HPDE6-E6E7 (cell line): ENCODE data around the gene LAMTOR1.
A peak's percentile ranks its signal among the peaks of the same experiment; 100 is the strongest.

Source experiments
- DNase-seq: peaks from one replicate; pipeline ENCODE4 v3.0.0; 2011; ENCODE audit warnings: missing footprints; ENCODE audit errors: extremely low spot score

The LAMTOR1 gene

GRCh38 chr11:72119198-72119597, 16.1 kb upstream of the LAMTOR1 start:
- no peak for DNase-seq

DNA sequence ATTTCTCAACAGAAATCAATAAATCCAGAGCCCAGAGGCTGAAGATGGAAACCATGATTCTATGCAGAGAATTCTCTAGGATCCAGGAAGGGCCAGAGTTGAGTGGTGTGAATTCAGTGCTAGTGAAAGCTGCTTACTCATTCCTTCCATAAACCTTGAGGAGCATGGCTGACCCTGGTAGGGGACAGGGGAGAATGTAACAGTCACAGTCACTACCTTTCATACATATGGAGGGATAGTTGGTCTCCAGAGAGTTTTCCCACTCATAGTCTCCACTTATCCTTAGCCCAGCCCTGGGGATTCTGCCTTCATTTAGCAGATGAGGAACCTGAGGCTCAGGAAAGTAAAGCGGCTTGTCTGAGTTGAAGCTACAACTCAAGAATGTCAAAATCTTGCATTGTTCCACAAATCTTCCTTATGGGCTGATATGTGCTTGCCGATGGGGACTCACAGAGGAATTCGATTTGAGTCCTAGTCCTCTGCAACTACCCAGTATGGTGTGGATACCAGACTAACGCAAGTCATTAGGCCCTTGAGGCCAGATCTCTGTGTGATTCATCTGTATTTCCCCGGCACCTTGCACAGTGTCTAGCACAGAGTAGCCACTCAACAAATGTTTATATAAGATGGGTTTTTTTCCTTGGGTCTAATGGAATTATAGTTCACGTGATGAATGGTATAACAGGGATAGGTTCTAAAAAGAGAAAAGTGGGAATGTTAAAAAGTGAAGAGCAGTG, 13.1 kb upstream of the LAMTOR1 start:
- DNase-seq = no peak

DNA sequence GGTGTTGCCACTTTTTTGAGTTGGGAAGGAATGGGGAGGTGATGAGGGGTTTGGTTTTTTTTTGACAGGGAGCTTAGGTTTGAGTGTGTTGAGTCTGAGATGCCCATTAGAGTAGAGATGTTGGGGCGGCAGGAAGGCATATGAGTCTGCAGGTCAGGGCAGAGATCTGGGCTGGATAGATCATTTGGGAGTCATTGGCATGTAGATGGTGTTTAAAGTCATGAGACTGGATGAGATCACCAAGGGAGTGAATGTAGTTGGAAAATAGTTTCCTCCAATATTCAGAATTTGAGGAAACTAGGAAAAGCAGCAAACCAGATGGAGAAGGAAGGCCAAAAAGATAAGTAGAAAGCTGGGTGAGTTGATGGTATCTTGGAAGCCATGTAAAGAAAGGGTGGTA, 11.5 kb upstream of the LAMTOR1 start:
- no peak for DNase-seq

GRCh38 chr11:72112978-72113808, 10.1 kb upstream of the LAMTOR1 start:
- DNase-seq = no peak

GRCh38 chr11:72112143-72112977, 9.3 kb upstream of the LAMTOR1 start, which contains the start of gene ANAPC15:
Gene ANAPC15, minus strand, starts transcription at chr11:72112695. Its CDS starts 1,419 bp downstream, at chr11:72111276.
- peak; percentile 90 for DNase-seq

DNA sequence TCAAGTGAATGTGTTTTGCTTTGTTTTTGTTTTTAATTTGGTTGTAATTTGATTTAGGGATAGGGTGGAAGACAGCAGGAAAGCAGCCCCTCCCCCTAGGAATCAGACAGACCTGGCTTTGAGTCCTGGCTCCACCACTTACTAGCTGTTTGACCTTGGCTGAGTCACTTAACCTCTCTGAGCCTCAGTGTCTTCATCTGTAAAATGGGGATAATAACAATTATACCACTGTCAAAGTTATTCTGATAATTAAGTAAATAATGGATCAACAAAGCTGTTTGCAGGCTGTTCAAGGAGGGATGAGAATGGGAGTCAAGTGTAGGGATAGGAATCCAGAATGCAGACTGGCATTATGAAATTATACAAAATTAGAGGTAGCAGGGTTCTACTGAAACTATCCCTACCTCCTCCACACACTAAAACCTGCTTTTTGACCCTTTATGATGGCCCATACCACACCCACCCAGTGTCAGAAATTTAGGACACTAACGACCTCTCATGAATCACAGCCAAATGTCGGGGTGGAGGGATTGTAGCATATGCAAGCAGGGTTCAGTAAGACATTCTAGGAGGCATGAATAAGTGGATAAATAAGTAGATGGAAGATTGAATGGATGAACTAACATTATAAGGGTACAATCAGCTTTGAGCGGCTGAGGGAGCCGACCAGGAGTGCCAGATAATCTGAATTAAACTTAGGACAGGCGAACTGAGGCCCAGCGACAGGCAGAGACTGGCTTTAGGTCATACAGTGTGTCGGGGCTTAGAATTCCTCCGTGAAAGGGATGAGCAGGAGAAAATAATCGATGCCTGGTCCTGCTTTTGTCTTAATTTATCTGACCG, 8.4 kb upstream of the LAMTOR1 start:
- DNase-seq = no peak

DNA sequence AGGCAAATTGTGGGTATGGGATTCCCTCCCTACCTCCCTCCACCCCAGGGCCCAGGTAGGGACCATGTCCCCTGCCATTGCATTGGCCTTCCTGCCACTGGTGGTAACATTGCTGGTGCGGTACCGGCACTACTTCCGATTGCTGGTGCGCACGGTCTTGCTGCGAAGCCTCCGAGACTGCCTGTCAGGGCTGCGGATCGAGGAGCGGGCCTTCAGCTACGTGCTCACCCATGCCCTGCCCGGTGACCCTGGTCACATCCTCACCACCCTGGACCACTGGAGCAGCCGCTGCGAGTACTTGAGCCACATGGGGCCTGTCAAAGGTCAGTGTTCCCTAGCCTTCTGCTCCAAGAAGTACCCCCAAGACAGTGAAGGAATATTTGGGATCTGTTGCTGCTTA, 2.8 kb upstream of the LAMTOR1 start, which contains the start of gene TOMT:
Gene TOMT (plus strand): TSS at position 37 of the 400 bp plus-strand sequence. CDS start 28 bp downstream, at position 65.
- no peak for DNase-seq

DNA sequence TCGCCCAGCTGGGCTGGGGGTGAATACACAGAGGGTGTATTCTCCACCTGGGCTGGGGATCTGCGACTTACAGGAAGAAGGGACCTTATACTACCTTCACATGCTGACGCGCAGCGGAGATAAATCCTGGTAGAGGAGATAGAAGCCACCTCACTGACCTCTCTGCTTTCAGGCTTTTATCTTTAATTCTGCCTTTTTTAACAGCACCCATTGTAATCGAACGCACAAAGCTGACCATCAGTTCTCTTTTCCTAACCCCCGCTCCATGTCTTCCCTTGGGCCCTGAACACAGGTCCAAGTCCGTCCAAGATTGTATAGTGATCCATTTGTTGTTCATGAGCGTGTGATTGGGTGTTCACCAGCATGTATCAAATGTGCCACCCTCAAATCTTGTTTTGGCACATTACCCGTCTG, 664 bp upstream of the LAMTOR1 start:
- DNase-seq = no peak

DNA sequence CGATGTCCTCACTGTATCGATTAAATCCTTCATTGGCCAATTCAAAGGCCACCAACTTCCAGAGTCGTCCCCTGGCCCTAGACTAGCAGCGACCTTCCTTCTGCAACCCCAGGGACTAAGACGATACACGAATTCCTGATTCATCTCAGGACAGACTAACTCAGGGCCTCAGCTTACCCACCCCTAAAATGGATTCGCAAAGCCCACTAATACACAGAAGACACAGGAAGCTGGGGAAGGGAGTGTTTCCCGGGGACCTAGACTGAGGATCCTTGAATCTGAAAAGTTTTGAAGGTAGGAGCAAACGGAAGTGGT, 509 bp downstream of the LAMTOR1 start:
- no peak for DNase-seq

DNA sequence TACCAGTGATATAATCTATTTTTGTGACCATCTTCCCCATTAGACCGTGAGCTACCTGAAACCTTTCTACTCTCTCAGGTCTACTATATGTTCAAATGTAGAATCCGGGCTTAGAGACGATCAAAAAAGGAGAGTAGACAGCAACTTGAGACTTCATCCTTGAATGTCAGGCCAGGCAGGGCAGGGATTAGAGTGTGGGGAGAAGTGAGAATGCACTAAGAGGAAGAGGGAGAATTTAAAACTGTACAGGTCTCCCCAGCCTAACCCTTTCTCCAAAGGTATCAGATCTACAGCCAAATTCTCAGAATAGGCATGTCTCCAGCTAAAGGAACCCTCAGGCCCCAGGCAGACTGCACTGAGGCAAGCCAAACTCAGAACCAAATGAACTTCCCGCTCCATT, 935 bp downstream of the LAMTOR1 start:
- no peak for DNase-seq

DNA sequence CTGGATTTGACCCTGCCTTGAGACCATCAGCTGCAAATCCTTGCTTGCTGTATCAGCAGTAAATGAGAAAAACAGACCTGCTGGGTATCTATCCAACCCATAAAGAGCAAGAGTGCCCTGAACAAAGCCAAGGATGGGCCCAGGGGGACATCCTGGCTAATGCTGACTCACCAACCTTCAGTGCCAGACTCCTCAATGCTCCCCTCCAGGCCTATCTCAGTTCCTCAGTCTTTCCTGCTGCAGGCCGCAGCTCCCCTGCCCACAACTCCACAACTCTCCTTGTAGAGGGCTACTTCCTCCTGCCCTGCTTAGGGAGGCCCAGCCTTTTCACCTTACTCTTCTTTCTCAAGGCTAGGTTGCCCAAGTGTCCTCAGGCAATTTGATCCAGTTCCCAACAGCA, 2.6 kb downstream of the LAMTOR1 start:
- DNase-seq = no peak

DNA sequence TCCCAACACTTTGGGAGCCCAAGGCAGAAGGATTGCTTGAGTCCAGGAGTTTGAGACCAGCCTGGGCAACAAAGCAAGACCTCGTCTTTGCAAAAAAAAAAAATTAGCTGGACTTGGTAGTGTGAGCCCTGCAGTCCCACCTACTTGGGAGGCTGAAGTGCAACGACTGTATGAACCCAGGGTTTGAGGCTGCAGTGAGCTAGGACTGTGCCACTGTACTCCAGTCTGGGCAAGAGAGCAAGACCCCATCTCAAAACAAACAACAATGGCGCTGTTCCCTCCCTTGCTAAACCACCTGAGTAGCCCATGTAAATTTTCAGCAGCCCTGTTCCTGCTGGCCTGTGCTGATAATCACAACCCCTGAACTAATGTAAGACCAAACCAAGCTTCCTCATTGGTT, 3.1 kb downstream of the LAMTOR1 start:
- DNase-seq = no peak

DNA sequence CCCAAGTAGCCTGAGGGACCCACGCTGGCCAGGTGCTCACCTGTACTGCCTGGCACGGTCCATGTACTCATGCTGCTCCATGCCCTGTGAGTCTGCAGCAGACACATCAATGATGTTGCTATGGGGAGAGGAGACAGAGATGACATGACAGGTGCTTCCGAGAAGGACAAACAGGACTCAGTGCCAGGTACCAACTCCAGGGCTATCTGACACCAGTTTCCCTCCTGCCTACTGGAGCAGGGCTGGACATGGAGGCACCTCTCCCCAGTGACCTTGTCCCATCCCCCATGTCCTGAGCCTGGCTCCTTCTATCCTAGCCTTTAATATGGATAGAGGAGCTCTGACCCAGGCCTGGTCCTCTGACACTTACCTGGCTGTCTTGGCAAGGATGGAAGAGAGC, 4.4 kb downstream of the LAMTOR1 start:
- no peak for DNase-seq

- DNase-seq = peak; percentile 78
Measured at GRCh38 chr11:72091292-72091691, 11.8 kb downstream of the LAMTOR1 start.

DNA sequence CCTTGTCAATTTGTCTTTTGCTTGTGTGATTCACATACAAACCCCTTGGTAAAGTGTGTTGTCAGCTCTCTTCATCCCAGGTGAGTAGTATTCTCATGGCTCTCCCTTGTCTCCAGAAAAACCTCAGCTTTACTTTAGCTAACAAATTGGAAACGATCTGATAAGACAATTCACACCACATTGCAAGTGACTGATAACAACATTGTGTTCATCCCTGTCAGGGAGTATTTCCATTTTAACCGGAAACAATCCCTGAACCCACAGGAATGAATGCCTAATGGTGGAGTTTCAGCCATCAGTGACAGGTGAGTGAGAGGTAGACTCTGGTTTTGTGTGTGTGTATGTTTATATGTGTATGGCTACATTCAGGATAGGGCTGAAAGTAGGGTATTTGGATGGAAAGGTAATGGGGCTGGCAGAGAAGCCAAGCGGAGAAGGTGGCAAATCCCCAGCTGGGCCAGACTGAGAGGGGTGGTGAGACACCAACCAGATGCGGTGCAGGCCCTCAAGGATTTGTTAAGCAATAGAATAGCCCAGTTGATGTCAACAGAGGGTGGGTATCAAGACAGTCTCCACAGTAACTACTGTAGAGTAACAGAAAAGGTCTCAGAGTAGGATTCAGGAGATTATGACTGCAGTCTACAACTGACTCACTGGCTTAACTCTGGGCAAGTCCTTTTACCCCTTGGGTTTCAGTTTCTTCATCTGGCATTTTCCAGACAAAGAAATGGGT, 14.9 kb downstream of the LAMTOR1 start:
- no peak for DNase-seq

DNA sequence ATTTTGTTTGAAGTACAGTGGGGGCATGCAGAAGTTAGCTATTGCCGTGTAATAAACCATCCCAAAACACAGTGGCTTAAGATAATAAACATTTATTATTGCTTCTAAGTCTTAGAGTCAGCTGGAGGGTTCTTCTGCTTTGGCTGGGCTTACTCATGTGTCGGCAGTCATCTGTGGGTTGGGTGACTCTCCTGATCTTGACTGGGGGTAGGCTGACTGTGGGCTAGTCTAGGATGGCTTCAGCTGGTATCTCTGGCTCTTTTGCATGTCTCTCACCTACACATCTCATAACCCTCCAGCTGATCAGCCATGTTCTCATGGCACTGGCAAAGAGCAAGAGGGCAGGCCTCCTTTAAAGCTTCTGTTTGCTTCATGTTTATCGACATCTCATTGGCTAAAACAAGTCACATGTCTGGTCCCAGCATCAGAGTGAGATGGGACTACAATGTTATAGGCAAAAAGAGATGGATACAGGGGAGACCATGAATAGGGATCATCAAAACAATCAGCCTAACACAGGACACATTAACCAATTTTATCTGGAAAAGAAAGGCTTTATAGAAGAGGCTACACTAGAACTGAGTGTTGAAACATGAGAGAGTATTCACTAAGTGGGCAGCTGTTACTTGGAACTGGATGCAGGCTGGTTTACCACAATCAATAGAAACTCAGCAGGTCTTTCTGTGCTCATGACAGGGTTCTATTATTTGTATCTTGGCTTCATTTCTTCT, 17.3 kb downstream of the LAMTOR1 start:
- no peak for DNase-seq

- DNase-seq = no peak
Measured at GRCh38 chr11:72084965-72085364, 18.1 kb downstream of the LAMTOR1 start.

DNA sequence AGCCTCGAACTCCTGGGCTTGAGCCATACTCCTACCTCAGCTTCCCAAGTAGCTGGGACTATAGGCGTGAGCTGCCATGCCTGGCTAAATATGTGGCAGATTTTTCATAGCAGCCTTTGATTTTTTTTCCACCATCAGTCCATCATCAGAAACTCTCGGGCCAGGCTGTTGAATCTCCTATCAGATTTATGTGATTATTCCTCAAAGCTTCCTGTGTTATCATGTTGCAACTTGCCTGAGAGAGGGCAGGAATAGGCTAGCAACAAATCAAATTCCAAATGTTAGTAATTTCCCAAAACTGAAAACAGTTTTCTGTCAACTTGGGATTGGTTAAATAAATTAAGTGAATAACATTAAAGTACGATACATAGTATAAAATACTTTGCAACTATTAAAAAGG, 19.0 kb downstream of the LAMTOR1 start:
- DNase-seq = peak; percentile 33

- no peak for DNase-seq
Measured at GRCh38 chr11:72083414-72083813, 19.7 kb downstream of the LAMTOR1 start.
